ENCODE measurements around the gene ST8SIA4.

The ST8SIA4 gene

GRCh38 chr5:100903039-100903887, at the start of gene ST8SIA4:
Gene ST8SIA4, minus strand, starts transcription at chr5:100903282. Its CDS starts 327 bp downstream, at chr5:100902955.
- no peak for FAIRE-seq

DNA sequence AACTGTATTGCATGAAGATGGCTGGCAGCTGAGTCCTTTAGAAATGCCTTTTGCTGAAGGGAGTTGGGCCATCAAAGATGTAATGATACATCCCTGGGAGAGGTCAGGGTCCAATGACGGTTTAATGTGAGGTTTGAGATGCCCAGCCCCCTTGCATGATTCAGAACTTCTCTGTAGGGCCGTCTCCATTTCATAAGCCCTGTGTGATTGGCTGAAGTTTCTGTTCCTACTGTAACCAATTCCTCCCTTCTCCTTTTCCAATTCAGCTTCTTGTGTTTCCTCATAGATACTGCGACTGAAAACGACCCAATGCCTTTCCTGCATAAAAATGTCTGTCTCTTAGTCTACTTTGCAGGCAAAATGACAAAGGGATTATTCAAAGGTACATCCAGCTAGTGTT, 47.9 kb upstream of the ST8SIA4 start:
- no peak for FAIRE-seq

- no peak for FAIRE-seq
Observed at GRCh38 chr5:100913298-100913697, 10.2 kb upstream of the ST8SIA4 start.

- no peak for FAIRE-seq
Observed at GRCh38 chr5:100909034-100909433, 6.0 kb upstream of the ST8SIA4 start.

- FAIRE-seq = no peak
Observed at GRCh38 chr5:100905259-100905914, 2.3 kb upstream of the ST8SIA4 start.

DNA sequence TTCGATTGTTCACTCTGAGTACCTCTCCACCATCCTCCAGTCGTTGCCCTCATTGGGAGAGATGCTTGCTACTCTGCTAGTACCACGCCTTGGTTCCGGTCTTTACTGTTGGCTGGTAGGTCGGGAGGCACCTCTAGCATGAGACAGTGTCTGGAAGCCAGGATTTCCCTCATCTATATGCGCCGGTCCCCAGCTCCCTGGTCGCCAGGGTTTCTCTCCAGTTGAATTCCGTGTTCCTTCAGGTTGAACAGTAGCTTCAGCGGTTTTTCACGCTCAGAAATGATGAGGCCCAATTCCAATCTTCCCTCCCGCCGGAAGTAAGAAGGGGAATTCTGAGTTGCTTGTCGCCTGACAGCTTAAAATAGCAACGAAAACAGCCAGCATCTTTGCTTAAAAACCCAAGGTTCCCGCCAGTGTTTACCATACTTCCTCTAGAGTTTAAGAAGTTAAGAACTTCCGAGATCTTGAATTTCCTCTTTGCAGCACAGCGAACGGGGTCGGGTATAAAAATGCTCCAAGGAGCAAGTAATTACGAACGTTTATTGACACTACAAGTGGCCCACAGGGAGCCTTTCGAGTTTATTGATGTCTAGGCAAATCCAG, 1.3 kb upstream of the ST8SIA4 start:
- no peak for FAIRE-seq

DNA sequence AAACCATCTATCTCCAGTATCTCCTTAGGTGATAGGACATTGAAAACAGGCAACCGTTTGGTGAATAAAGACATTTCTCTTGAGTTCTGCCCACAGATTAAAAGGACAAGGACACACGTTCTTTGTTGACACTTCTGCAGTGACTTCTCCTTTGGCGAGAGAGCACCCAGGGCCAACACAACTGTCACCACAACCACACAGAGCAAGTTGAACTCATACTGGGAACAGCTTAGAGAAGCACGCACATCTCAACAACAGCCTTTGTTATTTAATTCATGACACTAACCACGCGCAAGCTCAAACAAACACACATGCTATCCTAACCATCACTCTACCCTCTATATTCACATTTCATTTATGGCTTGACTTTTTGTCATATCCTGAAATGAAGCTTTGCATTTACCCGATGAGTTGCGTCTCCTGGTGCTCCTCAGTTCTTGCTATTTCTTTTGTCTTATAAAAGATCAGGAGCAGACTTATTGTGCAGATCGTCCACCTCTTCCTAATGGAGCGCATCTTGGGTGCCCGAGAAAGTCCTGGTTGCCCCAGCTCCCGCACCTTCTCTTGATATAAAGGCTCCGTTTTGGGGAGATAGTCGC, 543 bp downstream of the ST8SIA4 start:
- FAIRE-seq = no peak

GRCh38 chr5:100901821-100902341, 1.2 kb downstream of the ST8SIA4 start:
- no peak for FAIRE-seq

- FAIRE-seq = no peak
Observed at GRCh38 chr5:100900796-100901781, 2.0 kb downstream of the ST8SIA4 start.

GRCh38 chr5:100900142-100900795, 2.8 kb downstream of the ST8SIA4 start:
- FAIRE-seq = no peak

GRCh38 chr5:100899675-100900074, 3.4 kb downstream of the ST8SIA4 start:
- FAIRE-seq = no peak

GRCh38 chr5:100898504-100899346, 4.4 kb downstream of the ST8SIA4 start:
- FAIRE-seq = no peak

- FAIRE-seq = no peak
Observed at GRCh38 chr5:100896054-100896453, 7.0 kb downstream of the ST8SIA4 start.

DNA sequence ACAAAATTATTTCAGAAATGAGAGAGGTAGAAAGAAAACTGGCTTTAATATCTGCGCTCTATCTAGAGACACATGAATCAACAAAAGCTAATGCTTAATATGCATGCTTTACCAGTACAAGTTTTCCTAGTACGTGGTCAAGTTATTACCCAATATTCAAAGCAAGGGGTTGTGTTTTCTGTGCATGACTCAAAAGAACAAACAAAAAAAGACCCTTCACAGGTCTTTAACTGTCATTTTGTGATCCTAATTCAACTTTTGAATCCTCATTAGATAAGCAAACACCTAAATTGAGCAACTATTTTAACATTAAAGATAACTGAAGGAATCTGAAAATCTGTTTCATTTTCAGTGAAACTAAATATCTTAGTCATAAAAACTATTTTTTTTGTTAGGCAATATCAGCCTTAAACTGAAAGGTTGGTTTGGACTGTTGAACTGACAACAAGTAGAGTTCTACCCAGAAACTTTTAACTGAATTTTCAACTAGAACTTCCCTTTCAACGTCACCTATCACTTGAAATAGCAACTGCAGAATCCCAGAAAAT, 12.5 kb downstream of the ST8SIA4 start:
- no peak for FAIRE-seq

GRCh38 chr5:100889896-100890295, 13.2 kb downstream of the ST8SIA4 start:
- FAIRE-seq = no peak

GRCh38 chr5:100889165-100889743, 13.8 kb downstream of the ST8SIA4 start:
- no peak for FAIRE-seq

DNA sequence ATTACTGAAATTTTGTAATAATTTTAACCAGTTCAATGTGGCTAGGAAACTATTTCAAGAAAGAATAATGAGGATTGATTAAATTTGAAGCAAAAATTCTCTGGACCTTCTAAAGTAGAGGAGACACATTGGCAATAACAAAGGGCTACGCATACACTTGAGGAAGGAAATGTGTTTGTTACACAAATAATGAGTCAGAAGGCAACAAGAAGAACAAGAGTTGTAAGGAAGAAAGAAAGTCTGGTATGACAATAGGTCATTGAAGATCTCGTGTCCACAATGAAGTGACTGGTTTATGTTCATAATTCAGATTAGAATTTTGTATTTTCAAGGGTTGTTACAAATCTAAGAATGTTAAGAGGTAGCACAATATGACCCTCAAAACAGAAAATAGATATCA, 25.8 kb downstream of the ST8SIA4 start:
- no peak for FAIRE-seq

GRCh38 chr5:100872408-100873190, 30.5 kb downstream of the ST8SIA4 start:
- FAIRE-seq = no peak

DNA sequence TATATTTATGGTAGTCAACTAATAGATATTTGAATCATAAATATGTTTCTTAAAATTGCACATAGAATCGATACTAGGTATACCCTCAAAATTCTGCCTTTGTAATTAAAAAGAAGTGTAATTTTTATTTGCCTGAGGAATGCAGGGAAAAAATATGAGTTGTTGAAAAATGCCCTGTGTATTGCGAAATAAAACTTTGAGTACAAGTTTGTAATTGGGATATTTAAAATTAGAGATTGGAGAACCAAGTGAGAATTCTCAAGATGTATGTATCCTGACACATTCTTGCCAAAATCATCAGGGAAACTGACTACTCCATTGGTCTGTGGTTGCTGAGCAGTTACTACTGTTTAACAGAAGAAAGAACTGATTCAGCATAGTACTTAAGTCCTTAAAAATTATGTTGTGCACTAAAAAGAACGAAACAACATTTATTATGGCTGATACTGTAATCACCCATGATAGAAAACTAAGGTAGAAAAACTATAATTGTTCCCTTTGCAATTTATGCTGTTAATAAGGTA, 36.0 kb downstream of the ST8SIA4 start:
- no peak for FAIRE-seq
